HepG2 (cell line): ENCODE data around the gene STK4. TPM values are rescaled to one million over a fixed set of nuclear protein-coding genes. Genes with fewer than 3 reads are reported as not detected.

Experiments
- ATF6 ChIP-seq: sonication (generic); formaldehyde crosslinking; conservative IDR thresholded peaks from 2 replicates; pipeline ENCODE4 v1.4.0; 2020; ENCODE audit warnings: missing genetic modification reagents
- CC2D1A ChIP-seq: sonication (generic); formaldehyde crosslinking; IDR thresholded peaks from 2 replicates; pipeline ENCODE4 v1.8.1; 2023; ENCODE audit warnings: mild to moderate bottlenecking, missing genetic modification reagents
- CENPX ChIP-seq: sonication (generic); formaldehyde crosslinking; IDR thresholded peaks from 2 replicates; pipeline ENCODE4 v1.9.0; 2021; ENCODE audit warnings: mild to moderate bottlenecking, missing genetic modification reagents, moderate library complexity
- CHD2 ChIP-seq: IDR thresholded peaks from 2 replicates; pipeline ENCODE4 v1.6.1; 2011; ENCODE audit warnings: low read depth, low read length, improper control_type of control experiment
- DMAP1 ChIP-seq: IDR thresholded peaks from 2 replicates; pipeline ENCODE4 v1.6.1; 2016
- ELF1 ChIP-seq: sonication (generic); formaldehyde crosslinking; IDR thresholded peaks from 2 replicates; pipeline ENCODE4 v1.4.0; 2020; ENCODE audit warnings: missing genetic modification reagents
- FOXM1 ChIP-seq: sonication (generic); formaldehyde crosslinking; IDR thresholded peaks from 2 replicates; pipeline ENCODE4 v1.5.0; 2020; ENCODE audit warnings: missing genetic modification reagents
- KDM6A ChIP-seq: IDR thresholded peaks from 2 replicates; pipeline ENCODE4 v1.6.1; 2016; ENCODE audit warnings: low read depth
- KMT2B ChIP-seq: IDR thresholded peaks from 2 replicates; pipeline ENCODE4 v1.6.1; 2016; ENCODE audit warnings: missing genetic modification reagents, missing compliant biosample characterization
- MED1 ChIP-seq: sonication (generic); formaldehyde crosslinking; IDR thresholded peaks from 2 replicates; pipeline ENCODE4 v1.4.0; 2020; ENCODE audit warnings: missing genetic modification reagents
- MXI1 ChIP-seq: IDR thresholded peaks from 3 replicates; pipeline ENCODE4 v1.6.1; 2012; ENCODE audit warnings: low read depth, low read length, inconsistent platforms, borderline replicate concordance
- NFIB ChIP-seq: sonication (generic); formaldehyde crosslinking; IDR thresholded peaks from 2 replicates; pipeline ENCODE4 v1.9.0; 2021; ENCODE audit warnings: missing genetic modification reagents, mild to moderate bottlenecking, borderline replicate concordance
- NFYC ChIP-seq: IDR thresholded peaks from 2 replicates; pipeline ENCODE4 v1.6.1; 2016; ENCODE audit warnings: missing genetic modification reagents, missing compliant biosample characterization
- NR1H2 ChIP-seq: sonication (generic); formaldehyde crosslinking; IDR thresholded peaks from 2 replicates; pipeline ENCODE4 v1.8.1; 2022; ENCODE audit warnings: low read depth, missing genetic modification reagents, borderline replicate concordance
- PCBP1 ChIP-seq: fragments of 200-400 bp; formaldehyde crosslinking; IDR thresholded peaks from 2 replicates; pipeline ENCODE4 v1.6.1; 2017; ENCODE audit warnings: mild to moderate bottlenecking, low read depth, low read length, borderline replicate concordance
- PHF8 ChIP-seq: sonication (generic); formaldehyde crosslinking; IDR thresholded peaks from 2 replicates; pipeline ENCODE4 v1.5.0; 2020; ENCODE audit warnings: missing genetic modification reagents
- POGZ ChIP-seq: sonication (generic); formaldehyde crosslinking; IDR thresholded peaks from 2 replicates; pipeline ENCODE4 v1.4.0; 2020; ENCODE audit warnings: mild to moderate bottlenecking, missing genetic modification reagents
- POLR2AphosphoS2 ChIP-seq: IDR thresholded peaks from 2 replicates; pipeline ENCODE4 v1.6.1; 2011; ENCODE audit warnings: low read depth, low read length, improper control_type of control experiment
- RFX5 ChIP-seq: IDR thresholded peaks from 2 replicates; pipeline ENCODE4 v1.6.1; 2011; ENCODE audit warnings: low read depth, low read length, improper control_type of control experiment
- TEAD3 ChIP-seq: optimal IDR thresholded peaks from 2 replicates; pipeline ENCODE3; 2016; ENCODE audit warnings: borderline replicate concordance
- ZFP37 ChIP-seq: sonication (generic); formaldehyde crosslinking; IDR thresholded peaks from 2 replicates; pipeline ENCODE4 v1.4.0; 2020; ENCODE audit warnings: missing genetic modification reagents, borderline replicate concordance
- ZNF24 ChIP-seq: fragments of 450-650 bp; IDR thresholded peaks from 2 replicates; pipeline ENCODE4 v1.6.1; 2017; ENCODE audit warnings: antibody characterized with exemption, mild to moderate bottlenecking
- ZNF33B ChIP-seq: sonication (generic); formaldehyde crosslinking; IDR thresholded peaks from 2 replicates; pipeline ENCODE4 v1.5.1; 2020; ENCODE audit warnings: mild to moderate bottlenecking, missing genetic modification reagents
- ZNF496 ChIP-seq: sonication (generic); formaldehyde crosslinking; IDR thresholded peaks from 2 replicates; pipeline ENCODE4 v1.8.1; 2023; ENCODE audit warnings: mild to moderate bottlenecking, moderate library complexity, missing genetic modification reagents; ENCODE audit not compliant: insufficient replicate concordance
- ZNF558 ChIP-seq: sonication (generic); formaldehyde crosslinking; IDR thresholded peaks from 2 replicates; pipeline ENCODE4 v1.9.0; 2022; ENCODE audit warnings: mild to moderate bottlenecking, missing genetic modification reagents, borderline replicate concordance
- ZNF614 ChIP-seq: IDR thresholded peaks from 2 replicates; pipeline ENCODE4 v1.6.1; 2018; ENCODE audit warnings: missing biosample characterization, missing genetic modification reagents, inconsistent platforms, borderline replicate concordance
- ZNF766 ChIP-seq: sonication (generic); formaldehyde crosslinking; IDR thresholded peaks from 2 replicates; pipeline ENCODE4 v1.5.0; 2020; ENCODE audit warnings: missing genetic modification reagents, borderline replicate concordance
- ZSCAN30 ChIP-seq: sonication (generic); formaldehyde crosslinking; IDR thresholded peaks from 2 replicates; pipeline ENCODE4 v1.5.0; 2020; ENCODE audit warnings: mild to moderate bottlenecking, missing genetic modification reagents
- polyA plus RNA-seq, 8 experiments: library from polyadenylated mRNA; depleted of rRNA in 3 of 8; stranded (reverse) in 7 of 8; unstranded in 1 of 8; fragments of >200 nt; fragmentation: Illumina TruSeq in 4 of 8; extraction: Trizol in 4 of 8; gene quantifications; 2 replicates each; pipeline versions ENCODE4 v1.2.1 to v1.2.3, GENCODE V29; 2011 to 2016; ENCODE audit warnings: low read depth in 4 of 8, missing spikeins in 1 of 8, mixed read lengths in 1 of 8; ENCODE audit not compliant: insufficient read depth in 1 of 8
- total RNA-seq, 5 experiments: library from RNA; depleted of rRNA; stranded (reverse); fragments of >200 nt; fragmentation: Illumina TruSeq; extraction: Trizol; gene quantifications; 2 replicates each; pipeline ENCODE4 v1.2.3, GENCODE V29; 2016; ENCODE audit warnings: low read depth in 1 of 5
- TF ChIP-seq, protein P1 (sequence below): IDR thresholded peaks from 2 replicates; pipeline ENCODE4 v1.6.1; 2016; ENCODE audit warnings: mild to moderate bottlenecking, missing biosample characterization, missing genetic modification reagents
- TF ChIP-seq, protein P2 (sequence below): sonication (generic); formaldehyde crosslinking; IDR thresholded peaks from 2 replicates; pipeline ENCODE4 v1.4.0; 2020; ENCODE audit warnings: missing genetic modification reagents

The STK4 gene
- total and polyA plus RNA-seq, 2 of the 13 experiments (the other 11 are each of a cell fraction or from before 2014, with no cell fraction given) = 25.6 to 38.3 TPM

- no peak; the same call in 1 of the 2 replicates for TF ChIP-seq ATF6 (CRISPR knock-in tag)
- TF ChIP-seq ZNF496 (CRISPR knock-in tag) = no peak
- peak; percentile 74 for TF ChIP-seq TEAD3
- TF ChIP-seq, protein P1, sequence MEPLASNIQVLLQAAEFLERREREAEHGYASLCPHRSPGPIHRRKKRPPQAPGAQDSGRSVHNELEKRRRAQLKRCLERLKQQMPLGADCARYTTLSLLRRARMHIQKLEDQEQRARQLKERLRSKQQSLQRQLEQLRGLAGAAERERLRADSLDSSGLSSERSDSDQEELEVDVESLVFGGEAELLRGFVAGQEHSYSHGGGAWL (CRISPR knock-in tag) = peak; percentile 98
- peak; percentile 61 for TF ChIP-seq RFX5
- peak; percentile 100 for TF ChIP-seq PHF8 (CRISPR knock-in tag)
- TF ChIP-seq CHD2 = no peak
- TF ChIP-seq ELF1 (CRISPR knock-in tag) = peak; percentile 80
- TF ChIP-seq MXI1 = peak; percentile 93; the same call in 1 of the 3 replicates
- peak; percentile 90 for TF ChIP-seq NR1H2 (CRISPR knock-in tag)
- no peak for TF ChIP-seq POLR2AphosphoS2
- no peak for TF ChIP-seq PCBP1
- peak; percentile 42; the same call in 1 of the 2 replicates for TF ChIP-seq POGZ (CRISPR knock-in tag)
- TF ChIP-seq ZNF766 (CRISPR knock-in tag) = peak; percentile 83; the same call in 1 of the 2 replicates
- TF ChIP-seq ZNF558 (CRISPR knock-in tag) = peak; percentile 95; the same call in 1 of the 2 replicates
- peak; percentile 96 for TF ChIP-seq DMAP1 (CRISPR knock-in tag)
- TF ChIP-seq KMT2B (CRISPR knock-in tag) = peak; percentile 91; the same call in 1 of the 2 replicates
- 0 out of 2 replicates have a peak, but pooled peaks have one; percentile 85 for TF ChIP-seq NFIB (CRISPR knock-in tag)
- TF ChIP-seq ZNF24 = no peak
- peak; percentile 74 for TF ChIP-seq NFYC (CRISPR knock-in tag)
- TF ChIP-seq CENPX (CRISPR knock-in tag) = no peak
- 0 out of 2 replicates have a peak, but pooled peaks have one; percentile 61 for TF ChIP-seq ZFP37
- TF ChIP-seq, protein P2, sequence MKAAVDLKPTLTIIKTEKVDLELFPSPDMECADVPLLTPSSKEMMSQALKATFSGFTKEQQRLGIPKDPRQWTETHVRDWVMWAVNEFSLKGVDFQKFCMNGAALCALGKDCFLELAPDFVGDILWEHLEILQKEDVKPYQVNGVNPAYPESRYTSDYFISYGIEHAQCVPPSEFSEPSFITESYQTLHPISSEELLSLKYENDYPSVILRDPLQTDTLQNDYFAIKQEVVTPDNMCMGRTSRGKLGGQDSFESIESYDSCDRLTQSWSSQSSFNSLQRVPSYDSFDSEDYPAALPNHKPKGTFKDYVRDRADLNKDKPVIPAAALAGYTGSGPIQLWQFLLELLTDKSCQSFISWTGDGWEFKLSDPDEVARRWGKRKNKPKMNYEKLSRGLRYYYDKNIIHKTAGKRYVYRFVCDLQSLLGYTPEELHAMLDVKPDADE (CRISPR knock-in tag) = peak; percentile 96; the same call in 1 of the 2 replicates
- peak; percentile 94 for TF ChIP-seq ZNF614
- peak; percentile 71; the same call in 1 of the 2 replicates for TF ChIP-seq ZSCAN30 (CRISPR knock-in tag)
- peak; percentile 99; the same call in 1 of the 2 replicates for TF ChIP-seq ZNF33B
- peak; percentile 96; the same call in 1 of the 2 replicates for TF ChIP-seq CC2D1A (CRISPR knock-in tag)
- TF ChIP-seq KDM6A (CRISPR knock-in tag) = no peak
- peak; percentile 73 for TF ChIP-seq MED1 (CRISPR knock-in tag)
- TF ChIP-seq FOXM1 = 0 out of 2 replicates have a peak, but pooled peaks have one; percentile 55
Measured at GRCh38 chr20:44960103-44960852, 6.0 kb upstream of the STK4 start, which contains the start of gene TOMM34 (continued).
